Stomach (tissue), 9 donors: ENCODE measurements around the gene LAMP5. TPM values are rescaled to one million over a fixed set of nuclear protein-coding genes. Genes with fewer than 3 reads are reported as not detected.

Experiments
- DNase-seq, 2 donors: peaks; one replicate each; pipeline versions ENCODE4 v3.0.0 to v3.0.0-alpha.2; 2013 to 2019
- H3K27ac ChIP-seq, 5 donors: fragments of 200-600 bp in 4 of 5; sonication (generic) in 4 of 5; one replicate each; pipeline ENCODE4 v1.5.1; 2013 to 2019; ENCODE audit warnings: mild to moderate bottlenecking in 1 of 5, moderate library complexity in 1 of 5
- H3K27me3 ChIP-seq, 3 donors: fragments of 200-600 bp; sonication (generic); one replicate each; pipeline ENCODE4 v1.5.1; 2017 to 2019; ENCODE audit warnings: mixed run types in 1 of 3
- H3K36me3 ChIP-seq, 4 donors: fragments of 200-600 bp; sonication (generic); 1 replicate in 3 of 4; 2 replicates in 1 of 4; pipeline ENCODE4 v1.5.1; 2016 to 2019
- H3K4me1 ChIP-seq, 4 donors: fragments of 200-600 bp; sonication (generic); one replicate each; pipeline ENCODE4 v1.5.1; 2016 to 2019
- H3K4me3 ChIP-seq, 4 donors: fragments of 200-600 bp; sonication (generic) in 3 of 4; one replicate each; pipeline ENCODE4 v1.5.1; 2016 to 2019; ENCODE audit warnings: mild to moderate bottlenecking in 1 of 4
- H3K9me3 ChIP-seq, 4 donors: fragments of 200-600 bp; sonication (generic); one replicate each; pipeline ENCODE4 v1.5.1; 2016 to 2019
- CTCF ChIP-seq, 7 experiments: fragments of 450-650 bp in 4 of 7; fragments of 200-600 bp in 3 of 7; sonication (generic) in 3 of 7; IDR thresholded peaks; one replicate each; pipeline ENCODE4 v1.5.1; 2016 to 2019; ENCODE audit warnings: antibody characterized with exemption in 7 of 7, control low read depth in 2 of 7, mild to moderate bottlenecking in 1 of 7
- EP300 ChIP-seq: sonication (generic); formaldehyde crosslinking; IDR thresholded peaks from one replicate; pipeline ENCODE4 v1.6.1; 2017; ENCODE audit warnings: antibody characterized with exemption
- POLR2A ChIP-seq, 4 donors: fragments of 450-650 bp; IDR thresholded peaks; one replicate each; pipeline ENCODE4 v1.6.1; 2016; ENCODE audit warnings: antibody characterized with exemption in 4 of 4, control low read depth in 2 of 4, mild to moderate bottlenecking in 1 of 4, moderate library complexity in 1 of 4
- POLR2AphosphoS5 ChIP-seq, 3 donors: sonication (generic); formaldehyde crosslinking; IDR thresholded peaks; one replicate each; pipeline ENCODE4 v1.6.1; 2016; ENCODE audit warnings: antibody characterized with exemption in 3 of 3
- WGBS, 5 donors: extraction: QIAGEN DNeasy Blood & Tissue Kit in 3 of 5; methylation state at CpG; one replicate each; pipeline versions ENCODE4 v1.1.5 to v1.1.7; 2013 to 2018; 5-methylcytosine and 5-hydroxymethylcytosine counted together
- intact Hi-C: fragments of 100-400 bp; cut with DNase I; formaldehyde crosslinking; loops from one replicate; pipeline ENCODE4 v1.15.1; 2023; ENCODE audit warnings: low total_unique reads
- polyA plus RNA-seq, 3 donors: library from polyadenylated mRNA; stranded (reverse); fragments of 200-250 nt; gene quantifications; one replicate each; pipeline ENCODE4 v1.2.3, GENCODE V29; 2013
- total RNA-seq, 5 donors: library from RNA; depleted of rRNA; stranded (reverse); fragments of >200 nt; gene quantifications; one replicate each; pipeline versions ENCODE4 v1.1.0 to v1.2.3, GENCODE V29; 2014 to 2016
- donor health status: healthy with polysubstance abuse.
- donor health status: Bipolar disorder and iron deficiency.
- donor health status: healthy.

The LAMP5 gene
- total and polyA plus RNA-seq, 8 donors = 0.20 to 2.9 (median 0.52) TPM; not detected in 4

GRCh38 chr20:9476174-9476573 is 38.2 kb upstream of the LAMP5 start:
- Histone ChIP-seq H3K36me3 (peaks cover 0 to 26% (median 17%) of the 10 kb centered on the region in 4 donors), H3K9me3 (no peaks in the 10 kb centered on the region), H3K27me3 (no peaks in the 10 kb centered on the region), H3K4me1 (no peaks in the 10 kb centered on the region), H3K27ac (no peak overlapping the region), H3K4me3 (no peak overlapping the region)
- 56 to 84% (median 62%) methylated on average over 4 of the region's 4 CpGs for WGBS, 5 donors
- no peak for TF ChIP-seq CTCF (IDR thresholded peaks at IDR 0.05)
- TF ChIP-seq EP300 = no peak
- no peak for TF ChIP-seq POLR2AphosphoS5 (IDR thresholded peaks at IDR 0.05)
- no peak for TF ChIP-seq POLR2A (IDR thresholded peaks at IDR 0.05)
- DNase-seq = no peak
- intact Hi-C loops = no loop called here

GRCh38 chr20:9476637-9477036 is 37.8 kb upstream of the LAMP5 start:
- H3K9me3 ChIP-seq = no peaks in the 10 kb centered on the region
- no peak overlapping the region for H3K27ac ChIP-seq
- H3K36me3 ChIP-seq = peaks cover 0 to 26% (median 17%) of the 10 kb centered on the region in 4 donors
- DNase-seq = no peak
- intact Hi-C loops = no loop called here
- H3K4me3 ChIP-seq = no peak overlapping the region
- H3K27me3 ChIP-seq = no peaks in the 10 kb centered on the region
- 91 to 94% (median 92%) methylated on average over 7 of the region's 7 CpGs for WGBS, 5 donors
- TF ChIP-seq POLR2AphosphoS5 (IDR thresholded peaks at IDR 0.05) = no peak
- no peak for TF ChIP-seq POLR2A (IDR thresholded peaks at IDR 0.05)
- no peak for TF ChIP-seq CTCF (IDR thresholded peaks at IDR 0.05)
- no peak for TF ChIP-seq EP300
- H3K4me1 ChIP-seq = no peaks in the 10 kb centered on the region

- DNase-seq = no peak
- intact Hi-C loops = no loop called here
- TF ChIP-seq POLR2AphosphoS5 (IDR thresholded peaks at IDR 0.05) (no peak), EP300 (no peak), CTCF (IDR thresholded peaks at IDR 0.05) (no peak), POLR2A (IDR thresholded peaks at IDR 0.05) (no peak)
- Histone ChIP-seq H3K27me3 (no peaks in the 10 kb centered on the region), H3K9me3 (no peaks in the 10 kb centered on the region), H3K4me1 (no peaks in the 10 kb centered on the region), H3K27ac (no peak overlapping the region), H3K36me3 (peaks cover 0 to 20% (median 12%) of the 10 kb centered on the region in 4 donors), H3K4me3 (no peak overlapping the region)
- WGBS, 5 donors = 77 to 86% (median 79%) methylated on average over 4 of the region's 4 CpGs
Observed at GRCh38 chr20:9478771-9479170, 35.6 kb upstream of the LAMP5 start.

- DNase-seq = no peak
- intact Hi-C loops = no loop called here
- Histone ChIP-seq H3K4me1 (no peaks in the 10 kb centered on the region), H3K27me3 (no peaks in the 10 kb centered on the region), H3K4me3 (no peak overlapping the region), H3K9me3 (no peaks in the 10 kb centered on the region), H3K27ac (no peak overlapping the region), H3K36me3 (peaks cover 0 to 11% (median 8%) of the 10 kb centered on the region in 4 donors)
- no peak for TF ChIP-seq EP300
- TF ChIP-seq POLR2A (IDR thresholded peaks at IDR 0.05) = no peak
- no peak for TF ChIP-seq POLR2AphosphoS5 (IDR thresholded peaks at IDR 0.05)
- no peak for TF ChIP-seq CTCF (IDR thresholded peaks at IDR 0.05)
- 90 to 97% (median 95%) methylated on average over 4 of the region's 4 CpGs for WGBS, 5 donors
Observed at GRCh38 chr20:9480066-9480465, 34.3 kb upstream of the LAMP5 start.
